Endothelial cell of umbilical vein (primary cell): ENCODE data around the gene CEACAM20. TPM values are rescaled to one million over a fixed set of nuclear protein-coding genes. Genes with fewer than 3 reads are reported as not detected.

Experiments
- BruUV-seq: library from RNA; stranded (reverse); fragments of 400-500 nt; replicated peaks from 2 replicates; lab custom pipeline; 2021; lab: Mats Ljungman, UMichigan
- CTCF ChIA-PET: fragments of 300-600, 350-600 bp; sonication (Branson Sonifier 250); formaldehyde crosslinking; loops from one replicate; lab custom pipeline; 2021; ENCODE audit warnings: antibody characterized with exemption, inconsistent platforms; lab: Charles Lee
- POLR2A ChIA-PET: fragments of 300-600, 350-600 bp; sonication (Branson Sonifier 250); formaldehyde crosslinking; loops from one replicate; lab custom pipeline; 2021; ENCODE audit warnings: antibody characterized with exemption, inconsistent platforms; lab: Charles Lee
- DNase-seq: peaks from one replicate; pipeline ENCODE4 v3.0.0-alpha.2; 2011; ENCODE audit warnings: low read depth, low spot score
- FAIRE-seq: peaks from 2 replicates; lab custom pipeline; 2011; peaks lifted over from hg19 to GRCh38; lab: Jason Lieb, UNC
- H2AFZ ChIP-seq: 2 replicates; pipeline ENCODE4 v1.6.0; 2012; ENCODE audit warnings: low read depth, low read length, control low read depth, inconsistent platforms
- H3K27ac ChIP-seq: 2 replicates; pipeline ENCODE4 v1.5.1; 2011; ENCODE audit warnings: low read depth, mild to moderate bottlenecking, control low read depth, low read length, moderate library complexity; ENCODE audit not compliant: insufficient read depth
- H3K27me3 ChIP-seq, 2 experiments: 2 replicates each; pipeline versions ENCODE4 v1.6.0 to v1.6.1; 2011; ENCODE audit warnings: low read length in 2 of 2, mixed read lengths in 1 of 2; ENCODE audit not compliant: control insufficient read depth in 2 of 2, insufficient read depth in 2 of 2
- H3K36me3 ChIP-seq, 2 experiments: 2 replicates in 1 of 2; 3 replicates in 1 of 2; pipeline ENCODE4 v1.5.1; 2011; ENCODE audit warnings: low read length in 2 of 2, mild to moderate bottlenecking in 1 of 2, moderate library complexity in 1 of 2; ENCODE audit not compliant: control insufficient read depth in 2 of 2, insufficient read depth in 2 of 2; ENCODE audit errors: extremely low read depth in 1 of 2
- H3K4me1 ChIP-seq: 3 replicates; pipeline ENCODE4 v1.5.1; 2011; ENCODE audit warnings: mild to moderate bottlenecking, low read length; ENCODE audit not compliant: control insufficient read depth, insufficient read depth; ENCODE audit errors: extremely low read depth
- H3K4me2 ChIP-seq: 2 replicates; pipeline ENCODE4 v1.6.1; 2011; ENCODE audit warnings: low read length, control low read depth, mixed read lengths; ENCODE audit not compliant: insufficient read depth
- H3K4me3 ChIP-seq, 3 experiments: fragments of 200-600 bp in 1 of 3; sonication (generic), shearing (Covaris generic) in 1 of 3; replicated peaks in 1 of 3; 2 replicates each; pipeline ENCODE4 v1.5.1; 2011 to 2016; ENCODE audit warnings: control low read depth in 3 of 3, low read length in 3 of 3, mild to moderate bottlenecking in 2 of 3, inconsistent platforms in 1 of 3, low read depth in 1 of 3, moderate library complexity in 1 of 3; ENCODE audit not compliant: insufficient read depth in 1 of 3
- H3K79me2 ChIP-seq: 2 replicates; pipeline ENCODE4 v1.6.0; 2012; ENCODE audit warnings: low read length, inconsistent platforms; ENCODE audit not compliant: control insufficient read depth, insufficient read depth
- H3K9ac ChIP-seq: replicated peaks from 2 replicates; pipeline ENCODE3; 2011; ENCODE audit warnings: low read length, control low read depth; ENCODE audit not compliant: insufficient read depth; ENCODE audit errors: extremely low read depth
- H3K9me1 ChIP-seq: replicated peaks from 3 replicates; pipeline ENCODE4 v1.6.0; 2011; ENCODE audit warnings: mild to moderate bottlenecking, low read length; ENCODE audit not compliant: control insufficient read depth, insufficient read depth; ENCODE audit errors: extremely low read depth
- H3K9me3 ChIP-seq: replicated peaks from 2 replicates; pipeline ENCODE4 v1.5.1; 2012; ENCODE audit warnings: low read length, inconsistent platforms; ENCODE audit not compliant: control insufficient read depth, insufficient read depth
- H4K20me1 ChIP-seq: replicated peaks from 2 replicates; pipeline ENCODE3; 2011; ENCODE audit warnings: mild to moderate bottlenecking, low read length; ENCODE audit not compliant: control insufficient read depth, insufficient read depth; ENCODE audit errors: extremely low read depth
- EZH2 ChIP-seq: IDR thresholded peaks from 2 replicates; pipeline ENCODE4 v1.6.1; 2012; ENCODE audit warnings: borderline replicate concordance, low read depth, mild to moderate bottlenecking, moderate library complexity, low read length, inconsistent platforms; ENCODE audit not compliant: severe bottlenecking
- FOS ChIP-seq: IDR thresholded peaks from 2 replicates; pipeline ENCODE4 v1.6.1; 2011; ENCODE audit warnings: mild to moderate bottlenecking, low read length, moderate library complexity, borderline replicate concordance; ENCODE audit not compliant: insufficient read depth
- GATA2 ChIP-seq: IDR thresholded peaks from 2 replicates; pipeline ENCODE4 v1.7.0; 2011; ENCODE audit warnings: low read depth, mild to moderate bottlenecking, moderate library complexity, mixed read lengths, low read length; ENCODE audit not compliant: insufficient read length, insufficient read depth
- JUN ChIP-seq: IDR thresholded peaks from 2 replicates; pipeline ENCODE4 v1.6.1; 2011; ENCODE audit warnings: borderline replicate concordance, low read depth; ENCODE audit not compliant: insufficient read length, insufficient read depth
- MYC ChIP-seq: IDR thresholded peaks from one replicate; pipeline ENCODE4 v1.6.1; 2011; ENCODE audit warnings: mild to moderate bottlenecking, low read depth, low read length
- POLR2A ChIP-seq: IDR thresholded peaks from 2 replicates; pipeline ENCODE4 v1.6.1; 2012; ENCODE audit warnings: low read depth, mild to moderate bottlenecking, control low read depth, low read length
- POLR2AphosphoS5 ChIP-seq: IDR thresholded peaks from 2 replicates; pipeline ENCODE4 v1.6.1; 2012; ENCODE audit warnings: low read depth, mild to moderate bottlenecking, control low read depth, low read length, moderate library complexity; ENCODE audit not compliant: insufficient read depth
- dilution Hi-C: fragments of 300-500 bp; cut with MboI; formaldehyde crosslinking; loops from one replicate; pipeline ENCODE4 v1.15.0; 2019; ENCODE audit warnings: low sequenced_read_pairs; ENCODE audit not compliant: extremely low pct_ligation_motif_present
- intact Hi-C: fragments of 100-400 bp; cut with micrococcal nuclease; formaldehyde crosslinking; loops from one replicate; pipeline ENCODE4 v1.10.0; 2022
- polyA plus RNA-seq, 4 experiments: library from polyadenylated mRNA; depleted of rRNA in 3 of 4; stranded (reverse) in 3 of 4; unstranded in 1 of 4; fragments of >200 nt; gene quantifications; 2 replicates each; pipeline versions ENCODE4 v1.2.1 to v1.2.3, GENCODE V29; 2011 to 2012; ENCODE audit warnings: missing spikeins in 1 of 4
- total RNA-seq: library from RNA; stranded (reverse); gene quantifications from 2 replicates; pipeline ENCODE4 v1.2.3, GENCODE V29; 2021
- TF ChIP-seq, protein P1 (sequence below), 2 donors: IDR thresholded peaks; 1 replicate in 1 of 2; 2 replicates in 1 of 2; pipeline ENCODE4 v1.5.1; 2011; ENCODE audit warnings: low read length in 2 of 2, mild to moderate bottlenecking in 2 of 2, moderate library complexity in 2 of 2, control low read depth in 1 of 2, inconsistent platforms in 1 of 2, low read depth in 1 of 2; ENCODE audit not compliant: insufficient read depth in 1 of 2; ENCODE audit errors: extremely low read depth in 1 of 2
- TF ChIP-seq, protein P2 (sequence below): IDR thresholded peaks from 2 replicates; pipeline ENCODE4 v1.6.1; 2011; ENCODE audit not compliant: insufficient read depth, insufficient read length

CEACAM20 gene
- total and polyA plus RNA-seq, 2 donors (not counting 3 experiments of a cell fraction or from before 2014, with no cell fraction given) = 0.06 TPM; not detected in 1

DNA sequence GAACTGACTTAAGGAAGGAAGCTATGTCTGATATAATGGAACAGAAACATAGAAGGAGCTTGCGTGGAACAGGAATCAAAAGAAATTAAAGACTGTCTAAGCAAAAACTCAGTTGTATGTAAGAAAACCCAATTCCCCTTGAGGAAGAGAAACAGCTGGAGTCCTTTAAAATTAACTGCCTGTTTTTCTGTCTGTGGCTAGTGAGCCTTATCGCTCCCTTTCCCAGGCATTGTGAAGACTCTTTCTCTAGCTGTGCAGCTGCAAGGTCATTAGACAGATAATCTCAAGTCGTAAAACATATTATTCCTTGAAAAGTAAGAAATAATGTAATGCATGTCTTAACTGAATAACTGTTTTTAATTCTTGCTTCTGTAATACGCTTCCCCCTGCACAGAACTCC, 44.2 kb upstream of the CEACAM20 start:
- Histone ChIP-seq H3K36me3 (no peaks in the 10 kb centered on the region), H3K9me1 (no peaks in the 10 kb centered on the region), H3K9ac (no peak overlapping the region), H3K27ac (no peak overlapping the region), H3K79me2 (no peaks in the 10 kb centered on the region), H3K27me3 (peaks cover 0 to 6% of the 10 kb centered on the region in 2 experiments), H2AFZ (no peak overlapping the region), H3K4me2 (no peak overlapping the region), H3K4me3 (no peak overlapping the region), H3K4me1 (no peaks in the 10 kb centered on the region), H3K9me3 (no peaks in the 10 kb centered on the region), H4K20me1 (no peaks in the 10 kb centered on the region)
- TF ChIP-seq GATA2 = no peak
- TF ChIP-seq, protein P1, sequence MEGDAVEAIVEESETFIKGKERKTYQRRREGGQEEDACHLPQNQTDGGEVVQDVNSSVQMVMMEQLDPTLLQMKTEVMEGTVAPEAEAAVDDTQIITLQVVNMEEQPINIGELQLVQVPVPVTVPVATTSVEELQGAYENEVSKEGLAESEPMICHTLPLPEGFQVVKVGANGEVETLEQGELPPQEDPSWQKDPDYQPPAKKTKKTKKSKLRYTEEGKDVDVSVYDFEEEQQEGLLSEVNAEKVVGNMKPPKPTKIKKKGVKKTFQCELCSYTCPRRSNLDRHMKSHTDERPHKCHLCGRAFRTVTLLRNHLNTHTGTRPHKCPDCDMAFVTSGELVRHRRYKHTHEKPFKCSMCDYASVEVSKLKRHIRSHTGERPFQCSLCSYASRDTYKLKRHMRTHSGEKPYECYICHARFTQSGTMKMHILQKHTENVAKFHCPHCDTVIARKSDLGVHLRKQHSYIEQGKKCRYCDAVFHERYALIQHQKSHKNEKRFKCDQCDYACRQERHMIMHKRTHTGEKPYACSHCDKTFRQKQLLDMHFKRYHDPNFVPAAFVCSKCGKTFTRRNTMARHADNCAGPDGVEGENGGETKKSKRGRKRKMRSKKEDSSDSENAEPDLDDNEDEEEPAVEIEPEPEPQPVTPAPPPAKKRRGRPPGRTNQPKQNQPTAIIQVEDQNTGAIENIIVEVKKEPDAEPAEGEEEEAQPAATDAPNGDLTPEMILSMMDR (IDR thresholded peaks at IDR 0.05; ENCODE audit: extremely low read depth in 1 of 2, insufficient read depth in 1 of 2, low read depth in 1 of 2, low read length in 2 of 2) = no peak
- no peak for TF ChIP-seq POLR2A
- POLR2A ChIA-PET = interaction anchor here (0.6 kb wide), 1 partner anchor 11 kb away, joined by 4 read pairs; no protein-coding TSS in a partner anchor
- intact Hi-C loops = no loop called here
- no TSS peak for BruUV-seq
- no peak for DNase-seq
- CTCF ChIA-PET = interaction anchor here (0.6 to 2.3 kb wide), 6 partner anchors 9 to 197 kb away, joined by 3 to 14 read pairs (median 6); no protein-coding TSS in a partner anchor
- no peak for FAIRE-seq
- dilution Hi-C loops = no loop called here

DNA sequence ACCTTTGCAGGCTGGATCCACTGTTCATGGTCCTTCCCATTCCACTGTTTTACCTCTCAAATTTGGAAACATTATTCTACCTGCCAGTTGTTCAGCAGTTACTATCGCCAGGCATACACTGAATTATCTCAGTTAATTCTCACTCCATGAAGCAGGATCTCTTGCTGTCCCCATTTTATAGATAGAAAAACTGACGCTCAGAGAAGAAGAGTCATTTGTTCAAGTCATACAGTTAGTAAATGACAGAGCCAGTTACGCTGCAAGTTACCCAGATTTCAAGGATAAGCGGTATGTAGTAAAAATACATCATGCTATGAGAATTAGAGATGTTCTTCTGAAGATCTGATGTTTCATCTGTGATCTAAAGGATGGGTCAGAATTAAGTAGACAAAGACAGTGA, 43.7 kb upstream of the CEACAM20 start:
- Histone ChIP-seq H3K4me1 (no peaks in the 10 kb centered on the region), H3K4me2 (no peak overlapping the region), H2AFZ (no peak overlapping the region), H3K9me1 (no peaks in the 10 kb centered on the region), H3K27ac (no peak overlapping the region), H3K27me3 (peaks cover 0 to 6% of the 10 kb centered on the region in 2 experiments), H4K20me1 (no peaks in the 10 kb centered on the region), H3K79me2 (no peaks in the 10 kb centered on the region), H3K36me3 (no peaks in the 10 kb centered on the region), H3K9ac (no peak overlapping the region), H3K4me3 (no peak overlapping the region), H3K9me3 (no peaks in the 10 kb centered on the region)
- dilution Hi-C loops (no loop called here), intact Hi-C loops (no loop called here)
- TF ChIP-seq, protein P2, sequence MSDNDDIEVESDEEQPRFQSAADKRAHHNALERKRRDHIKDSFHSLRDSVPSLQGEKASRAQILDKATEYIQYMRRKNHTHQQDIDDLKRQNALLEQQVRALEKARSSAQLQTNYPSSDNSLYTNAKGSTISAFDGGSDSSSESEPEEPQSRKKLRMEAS = no peak
- TF ChIP-seq JUN = no peak
- TF ChIP-seq POLR2AphosphoS5 = no peak
- no peak for TF ChIP-seq EZH2
- no peak for TF ChIP-seq GATA2
- TF ChIP-seq, protein P1 (IDR thresholded peaks at IDR 0.05; ENCODE audit: extremely low read depth in 1 of 2, insufficient read depth in 1 of 2, low read depth in 1 of 2, low read length in 2 of 2) = no peak
- no peak for TF ChIP-seq FOS
- TF ChIP-seq MYC = no peak
- no peak for TF ChIP-seq POLR2A
- no peak for DNase-seq
- no peak for FAIRE-seq
- CTCF ChIA-PET = interaction anchor here (1.2 to 2.3 kb wide), 5 partner anchors 10 to 198 kb away, joined by 5 to 14 read pairs (median 6); no protein-coding TSS in a partner anchor
- no TSS peak for BruUV-seq
- POLR2A ChIA-PET = no interaction called here
